ENCODE results near the gene RNF212B. TPM values are rescaled to one million over a fixed set of nuclear protein-coding genes. Genes with fewer than 3 reads are reported as not detected.

RNF212B gene
- total and polyA plus RNA-seq, 2 donors (not counting 3 experiments of a cell fraction or from before 2014, with no cell fraction given): not detected

GRCh38 chr14:23193432-23193831 is 44.3 kb upstream of the RNF212B start:
- Histone ChIP-seq H3K9me3 (replicated peaks; ENCODE audit: control insufficient read depth, insufficient read depth, low read length) (no peaks in the 10 kb centered on the region), H3K27ac (ENCODE audit: insufficient read depth, low read depth, low read length) (no peak overlapping the region), H3K27me3 (ENCODE audit: control insufficient read depth in 2 of 2, insufficient read depth in 2 of 2, low read length in 2 of 2) (peaks cover 2 to 6% of the 10 kb centered on the region in 2 experiments), H4K20me1 (replicated peaks; ENCODE audit: control insufficient read depth, extremely low read depth, insufficient read depth, low read length) (no peaks in the 10 kb centered on the region), H3K79me2 (ENCODE audit: control insufficient read depth, insufficient read depth, low read length) (no peaks in the 10 kb centered on the region), H3K4me2 (ENCODE audit: insufficient read depth, low read length) (no peak overlapping the region), H3K36me3 (ENCODE audit: control insufficient read depth in 2 of 2, extremely low read depth in 1 of 2, insufficient read depth in 2 of 2, low read length in 2 of 2) (no peaks in the 10 kb centered on the region), H3K4me3 (replicated peaks in 1 of 3; ENCODE audit: insufficient read depth in 1 of 3, low read depth in 1 of 3, low read length in 3 of 3) (no peak overlapping the region), H3K9ac (replicated peaks; ENCODE audit: extremely low read depth, insufficient read depth, low read length) (no peak overlapping the region), H3K9me1 (replicated peaks; ENCODE audit: control insufficient read depth, extremely low read depth, insufficient read depth, low read length) (no peaks in the 10 kb centered on the region), H3K4me1 (ENCODE audit: control insufficient read depth, extremely low read depth, insufficient read depth, low read length) (no peaks in the 10 kb centered on the region), H2AFZ (ENCODE audit: low read depth, low read length) (no peak overlapping the region)
- ChIA-PET CTCF (interaction anchor here (3.7 kb wide), 1 partner anchor 73 kb away, joined by 29 read pairs; no protein-coding TSS in a partner anchor), POLR2A (no interaction called here)
- BruUV-seq (replicated peaks): no TSS peak
- FAIRE-seq (no peak), DNase-seq (ENCODE audit: low read depth, low spot score) (no peak)
- intact Hi-C loops (cut with micrococcal nuclease): no loop called here
- TF ChIP-seq, protein P1, sequence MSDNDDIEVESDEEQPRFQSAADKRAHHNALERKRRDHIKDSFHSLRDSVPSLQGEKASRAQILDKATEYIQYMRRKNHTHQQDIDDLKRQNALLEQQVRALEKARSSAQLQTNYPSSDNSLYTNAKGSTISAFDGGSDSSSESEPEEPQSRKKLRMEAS (IDR thresholded peaks at IDR 0.05; ENCODE audit: insufficient read depth, insufficient read length): no peak
- TF ChIP-seq, protein P2, sequence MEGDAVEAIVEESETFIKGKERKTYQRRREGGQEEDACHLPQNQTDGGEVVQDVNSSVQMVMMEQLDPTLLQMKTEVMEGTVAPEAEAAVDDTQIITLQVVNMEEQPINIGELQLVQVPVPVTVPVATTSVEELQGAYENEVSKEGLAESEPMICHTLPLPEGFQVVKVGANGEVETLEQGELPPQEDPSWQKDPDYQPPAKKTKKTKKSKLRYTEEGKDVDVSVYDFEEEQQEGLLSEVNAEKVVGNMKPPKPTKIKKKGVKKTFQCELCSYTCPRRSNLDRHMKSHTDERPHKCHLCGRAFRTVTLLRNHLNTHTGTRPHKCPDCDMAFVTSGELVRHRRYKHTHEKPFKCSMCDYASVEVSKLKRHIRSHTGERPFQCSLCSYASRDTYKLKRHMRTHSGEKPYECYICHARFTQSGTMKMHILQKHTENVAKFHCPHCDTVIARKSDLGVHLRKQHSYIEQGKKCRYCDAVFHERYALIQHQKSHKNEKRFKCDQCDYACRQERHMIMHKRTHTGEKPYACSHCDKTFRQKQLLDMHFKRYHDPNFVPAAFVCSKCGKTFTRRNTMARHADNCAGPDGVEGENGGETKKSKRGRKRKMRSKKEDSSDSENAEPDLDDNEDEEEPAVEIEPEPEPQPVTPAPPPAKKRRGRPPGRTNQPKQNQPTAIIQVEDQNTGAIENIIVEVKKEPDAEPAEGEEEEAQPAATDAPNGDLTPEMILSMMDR (IDR thresholded peaks at IDR 0.05; ENCODE audit: extremely low read depth in 1 of 2, insufficient read depth in 1 of 2, low read depth in 1 of 2, low read length in 2 of 2): no peak
- no peak for TF ChIP-seq FOS (IDR thresholded peaks at IDR 0.05; ENCODE audit: borderline replicate concordance, insufficient read depth, low read length)
- TF ChIP-seq MYC (IDR thresholded peaks at IDR 0.05; ENCODE audit: low read depth, low read length): no peak
- TF ChIP-seq EZH2 (IDR thresholded peaks at IDR 0.05; ENCODE audit: borderline replicate concordance, low read depth, low read length, severe bottlenecking): no peak
- TF ChIP-seq POLR2AphosphoS5 (IDR thresholded peaks at IDR 0.05; ENCODE audit: insufficient read depth, low read depth, low read length): no peak
- TF ChIP-seq GATA2 (IDR thresholded peaks at IDR 0.05; ENCODE audit: insufficient read depth, insufficient read length, low read depth, low read length): no peak
- no peak for TF ChIP-seq JUN (IDR thresholded peaks at IDR 0.05; ENCODE audit: borderline replicate concordance, insufficient read depth, insufficient read length, low read depth)
- TF ChIP-seq POLR2A (IDR thresholded peaks at IDR 0.05; ENCODE audit: low read depth, low read length): no peak
- dilution Hi-C loops (cut with MboI; ENCODE audit: extremely low pct_ligation_motif_present, low sequenced_read_pairs): no loop called here

Measured in endothelial cell of umbilical vein (primary cell).